Loucy (cell line): ENCODE data around the gene PGA4.

Experiments used
- H2AFZ ChIP-seq: fragments of 200-600 bp; sonication (generic); 2 replicates; pipeline ENCODE4 v1.6.0; 2016; ENCODE audit warnings: antibody characterized with exemption, mild to moderate bottlenecking, low read length, moderate library complexity
- H3F3A ChIP-seq: fragments of 200-600 bp; 2 replicates; pipeline ENCODE4 v1.6.0; 2016; ENCODE audit warnings: antibody characterized with exemption, low read depth, mild to moderate bottlenecking
- H3K27me3 ChIP-seq: fragments of 200-600 bp; sonication (generic); 2 replicates; pipeline ENCODE4 v1.6.1; 2014; ENCODE audit warnings: low read length, mild to moderate bottlenecking; ENCODE audit not compliant: insufficient read depth, poor library complexity, severe bottlenecking
- H3K36me3 ChIP-seq: fragments of 200-600 bp; sonication (generic); 2 replicates; pipeline ENCODE4 v1.6.1; 2016; ENCODE audit warnings: low read length; ENCODE audit not compliant: insufficient read depth
- H3K4me1 ChIP-seq: fragments of 200-600 bp; sonication (generic); 2 replicates; pipeline ENCODE4 v1.5.1; 2014; ENCODE audit warnings: low read length, mild to moderate bottlenecking; ENCODE audit not compliant: insufficient read depth, poor library complexity, severe bottlenecking
- H3K4me2 ChIP-seq: fragments of 200-600 bp; sonication (generic); 2 replicates; pipeline ENCODE4 v1.6.0; 2014; ENCODE audit warnings: antibody characterized with exemption, low read length, low read depth, mild to moderate bottlenecking; ENCODE audit not compliant: poor library complexity, severe bottlenecking
- H3K4me3 ChIP-seq: fragments of 200-600 bp; sonication (generic); 2 replicates; pipeline ENCODE4 v1.5.1; 2014; ENCODE audit warnings: low read length, mild to moderate bottlenecking, mixed read lengths; ENCODE audit not compliant: poor library complexity, severe bottlenecking
- H3K79me2 ChIP-seq: fragments of 200-600 bp; sonication (generic); 2 replicates; pipeline ENCODE4 v1.6.1; 2014; ENCODE audit warnings: low read length; ENCODE audit not compliant: insufficient read depth
- H3K9ac ChIP-seq: fragments of 200-600 bp; sonication (generic); 2 replicates; pipeline ENCODE4 v1.6.0; 2014; ENCODE audit warnings: mild to moderate bottlenecking, low read depth, low read length, moderate library complexity; ENCODE audit not compliant: poor library complexity, severe bottlenecking
- H3K9me2 ChIP-seq: fragments of 200-600 bp; sonication (generic); replicated peaks from 2 replicates; pipeline ENCODE4 v1.6.1; 2016; ENCODE audit warnings: low read depth, low read length, mixed read lengths
- H3K9me3 ChIP-seq: fragments of 200-600 bp; sonication (generic); 2 replicates; pipeline ENCODE4 v1.6.1; 2014; ENCODE audit warnings: mild to moderate bottlenecking, antibody characterized with exemption, low read length, low read depth; ENCODE audit not compliant: insufficient read depth
- H4K20me1 ChIP-seq: fragments of 200-600 bp; sonication (generic); 2 replicates; pipeline ENCODE4 v1.6.0; 2014; ENCODE audit warnings: antibody characterized with exemption, low read length, mild to moderate bottlenecking; ENCODE audit not compliant: insufficient read depth, poor library complexity, severe bottlenecking
- EZH2phosphoT487 ChIP-seq: fragments of 200-600 bp; IDR thresholded peaks from 2 replicates; pipeline ENCODE4 v1.6.1; 2018; ENCODE audit warnings: antibody characterized with exemption, mild to moderate bottlenecking, moderate library complexity, borderline replicate concordance
- TF ChIP-seq, protein P1 (sequence below): fragments of 200-600 bp; sonication (generic); conservative IDR thresholded peaks from 2 replicates; pipeline ENCODE4 v1.5.1; 2014; ENCODE audit warnings: mild to moderate bottlenecking, antibody characterized with exemption, low read length

PGA4 gene

DNA sequence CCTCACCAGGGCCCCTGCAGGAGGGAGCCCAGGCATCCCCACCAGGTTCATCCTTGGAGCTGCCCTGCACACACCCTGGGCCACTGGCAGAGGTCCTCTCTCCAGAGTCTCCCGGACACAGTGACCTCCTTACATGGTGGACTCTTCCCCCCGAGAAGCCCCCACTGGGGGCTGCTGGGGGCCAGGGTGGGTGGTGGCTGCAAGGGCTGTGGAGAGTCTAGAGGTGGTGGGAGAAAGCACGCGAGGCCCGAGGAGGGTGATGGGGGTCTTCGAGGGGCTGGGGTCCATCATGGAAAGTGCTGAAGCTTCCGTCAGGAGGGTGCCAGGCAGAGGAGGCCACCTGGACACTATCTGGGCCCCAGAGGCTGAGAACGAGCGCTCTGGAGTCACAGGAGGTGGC, 36.4 kb downstream of the PGA4 start:
- H3K9ac ChIP-seq = no peak overlapping the region
- H2AFZ ChIP-seq = no peak overlapping the region
- no peaks in the 10 kb centered on the region for H3F3A ChIP-seq
- no peaks in the 10 kb centered on the region for H3K4me1 ChIP-seq
- no peak overlapping the region for H3K4me2 ChIP-seq
- H3K79me2 ChIP-seq = no peaks in the 10 kb centered on the region
- no peaks in the 10 kb centered on the region for H3K36me3 ChIP-seq
- H3K9me3 ChIP-seq = no peaks in the 10 kb centered on the region
- TF ChIP-seq EZH2phosphoT487 = no peak
- TF ChIP-seq, protein P1, sequence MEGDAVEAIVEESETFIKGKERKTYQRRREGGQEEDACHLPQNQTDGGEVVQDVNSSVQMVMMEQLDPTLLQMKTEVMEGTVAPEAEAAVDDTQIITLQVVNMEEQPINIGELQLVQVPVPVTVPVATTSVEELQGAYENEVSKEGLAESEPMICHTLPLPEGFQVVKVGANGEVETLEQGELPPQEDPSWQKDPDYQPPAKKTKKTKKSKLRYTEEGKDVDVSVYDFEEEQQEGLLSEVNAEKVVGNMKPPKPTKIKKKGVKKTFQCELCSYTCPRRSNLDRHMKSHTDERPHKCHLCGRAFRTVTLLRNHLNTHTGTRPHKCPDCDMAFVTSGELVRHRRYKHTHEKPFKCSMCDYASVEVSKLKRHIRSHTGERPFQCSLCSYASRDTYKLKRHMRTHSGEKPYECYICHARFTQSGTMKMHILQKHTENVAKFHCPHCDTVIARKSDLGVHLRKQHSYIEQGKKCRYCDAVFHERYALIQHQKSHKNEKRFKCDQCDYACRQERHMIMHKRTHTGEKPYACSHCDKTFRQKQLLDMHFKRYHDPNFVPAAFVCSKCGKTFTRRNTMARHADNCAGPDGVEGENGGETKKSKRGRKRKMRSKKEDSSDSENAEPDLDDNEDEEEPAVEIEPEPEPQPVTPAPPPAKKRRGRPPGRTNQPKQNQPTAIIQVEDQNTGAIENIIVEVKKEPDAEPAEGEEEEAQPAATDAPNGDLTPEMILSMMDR = no peak
- H3K9me2 ChIP-seq = no peaks in the 10 kb centered on the region
- H3K27me3 ChIP-seq = no peaks in the 10 kb centered on the region
- H3K4me3 ChIP-seq = no peak overlapping the region
- H4K20me1 ChIP-seq = no peaks in the 10 kb centered on the region

DNA sequence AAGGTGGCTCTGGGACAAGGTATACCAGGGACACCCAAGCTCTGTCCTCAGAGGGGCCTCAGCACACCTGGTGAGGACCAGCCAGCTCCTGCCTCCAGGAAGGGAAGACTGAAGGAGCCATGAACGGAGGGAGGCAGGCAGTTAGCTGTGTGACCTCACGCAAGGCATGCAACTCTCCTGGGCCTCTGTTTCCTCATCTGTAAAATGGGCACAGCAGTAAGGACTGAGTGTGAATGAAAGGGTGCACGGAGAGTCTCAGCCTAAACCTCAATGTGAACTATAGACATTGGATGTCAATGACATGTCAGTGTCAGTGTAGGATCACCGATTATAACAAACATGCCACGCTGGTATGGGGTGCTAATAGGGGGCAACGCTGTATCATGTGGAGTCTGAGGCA, 37.2 kb downstream of the PGA4 start:
- Histone ChIP-seq H3K79me2 (no peaks in the 10 kb centered on the region), H3F3A (no peaks in the 10 kb centered on the region), H3K9me3 (no peaks in the 10 kb centered on the region), H3K36me3 (no peaks in the 10 kb centered on the region), H3K27me3 (no peaks in the 10 kb centered on the region), H3K9me2 (no peaks in the 10 kb centered on the region), H3K4me3 (no peak overlapping the region), H4K20me1 (no peaks in the 10 kb centered on the region), H2AFZ (no peak overlapping the region), H3K4me2 (no peak overlapping the region), H3K9ac (no peak overlapping the region), H3K4me1 (no peaks in the 10 kb centered on the region)
- TF ChIP-seq, protein P1 = no peak
- TF ChIP-seq EZH2phosphoT487 = no peak

DNA sequence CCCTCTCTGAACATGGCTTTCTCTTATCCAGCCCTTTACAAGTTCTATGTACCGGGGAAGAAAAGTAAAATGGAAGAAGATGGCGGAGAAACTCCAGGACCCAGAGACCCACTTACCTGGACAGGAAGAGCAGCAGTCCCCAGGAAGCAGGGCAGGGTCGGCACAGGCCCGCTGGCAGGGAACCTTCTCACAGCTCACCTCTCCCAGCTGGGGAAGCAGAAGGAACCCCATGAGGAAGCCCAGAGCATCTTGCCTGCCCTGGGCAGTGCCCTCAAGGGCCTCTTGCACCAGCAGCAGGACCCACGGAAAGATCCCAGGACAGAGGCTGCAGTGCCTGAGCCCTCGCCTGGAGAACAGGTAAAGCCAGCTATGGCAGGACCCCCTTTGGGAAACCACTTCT, 42.2 kb downstream of the PGA4 start:
- Histone ChIP-seq H3K9me2 (no peaks in the 10 kb centered on the region), H3K79me2 (no peaks in the 10 kb centered on the region), H3K4me2 (no peak overlapping the region), H3K4me1 (no peaks in the 10 kb centered on the region), H3F3A (no peaks in the 10 kb centered on the region), H3K4me3 (no peak overlapping the region), H3K9me3 (no peaks in the 10 kb centered on the region), H3K27me3 (no peaks in the 10 kb centered on the region), H4K20me1 (no peaks in the 10 kb centered on the region), H3K36me3 (no peaks in the 10 kb centered on the region), H3K9ac (no peak overlapping the region), H2AFZ (no peak overlapping the region)
- TF ChIP-seq, protein P1 = no peak
- TF ChIP-seq EZH2phosphoT487 = no peak
